PC-9 (cell line): ENCODE results near the gene ADAMTSL1. TPM values are rescaled to one million over a fixed set of nuclear protein-coding genes. Genes with fewer than 3 reads are reported as not detected.

Experiments used
- BruUV-seq: library from RNA; stranded (reverse); fragments of 400-500 nt; replicated peaks from 2 replicates; lab custom pipeline; 2021; lab: Mats Ljungman, UMichigan
- CTCF ChIA-PET: fragments of 300-600 bp; sonication (Branson Sonifier 250); formaldehyde crosslinking; loops from one replicate; lab custom pipeline; 2022; ENCODE audit warnings: antibody characterized with exemption; lab: Charles Lee
- POLR2A ChIA-PET: fragments of 300-600 bp; sonication (Branson Sonifier 250); formaldehyde crosslinking; loops from one replicate; lab custom pipeline; 2022; ENCODE audit warnings: antibody characterized with exemption; ENCODE audit not compliant: unreplicated experiment; lab: Charles Lee
- DNase-seq, 2 experiments: peaks; one replicate each; pipeline versions ENCODE4 v3.0.0 to v3.0.0-alpha.2; 2015 to 2022; ENCODE audit warnings: mixed read lengths in 1 of 2
- H2AFZ ChIP-seq: fragments of 200-600 bp; sonication (generic); 2 replicates; pipeline ENCODE4 v1.8.1; 2017; ENCODE audit warnings: antibody characterized with exemption
- H3F3A ChIP-seq: fragments of 200-600 bp; sonication (generic); 2 replicates; pipeline ENCODE4 v1.8.1; 2017; ENCODE audit warnings: antibody characterized with exemption, mild to moderate bottlenecking, low read depth; ENCODE audit not compliant: insufficient read depth
- H3K27ac ChIP-seq: fragments of 200-600 bp; sonication (generic); 2 replicates; pipeline ENCODE4 v1.6.1; 2016; ENCODE audit warnings: mixed run types
- H3K27me3 ChIP-seq: fragments of 200-600 bp; sonication (generic); 2 replicates; pipeline ENCODE4 v1.6.1; 2016; ENCODE audit warnings: low read depth, mixed run types; ENCODE audit not compliant: insufficient read depth
- H3K36me3 ChIP-seq: fragments of 200-600 bp; sonication (generic); 2 replicates; pipeline ENCODE4 v1.6.1; 2016; ENCODE audit warnings: low read depth, mixed run types
- H3K4me1 ChIP-seq: fragments of 200-600 bp; sonication (generic); replicated peaks from 2 replicates; pipeline ENCODE4 v1.6.1; 2016; ENCODE audit warnings: mixed run types; ENCODE audit not compliant: insufficient read depth
- H3K4me2 ChIP-seq: fragments of 200-600 bp; sonication (generic); 2 replicates; pipeline ENCODE4 v1.6.1; 2017; ENCODE audit warnings: mixed run types
- H3K4me3 ChIP-seq: fragments of 200-600 bp; sonication (generic); 2 replicates; pipeline ENCODE4 v1.6.1; 2016; ENCODE audit warnings: mixed run types
- H3K79me2 ChIP-seq: fragments of 200-600 bp; sonication (generic); 2 replicates; pipeline ENCODE4 v1.6.1; 2017; ENCODE audit warnings: low read depth, mixed run types
- H3K9me2 ChIP-seq: fragments of 200-600 bp; sonication (generic); 2 replicates; pipeline ENCODE4 v1.8.1; 2017; ENCODE audit warnings: mild to moderate bottlenecking; ENCODE audit not compliant: insufficient read depth
- H3K9me3 ChIP-seq: fragments of 200-600 bp; sonication (generic); 2 replicates; pipeline ENCODE4 v1.8.1; 2016; ENCODE audit warnings: low read depth; ENCODE audit not compliant: insufficient read depth
- H4K20me1 ChIP-seq: fragments of 200-600 bp; sonication (generic); 2 replicates; pipeline ENCODE4 v1.8.1; 2017; ENCODE audit not compliant: insufficient read depth
- CTCF ChIP-seq: fragments of 200-600 bp; sonication (generic); conservative IDR thresholded peaks from 2 replicates; pipeline ENCODE4 v1.6.1; 2017; ENCODE audit warnings: mixed run types, antibody characterized with exemption, mild to moderate bottlenecking, moderate library complexity
- EZH2 ChIP-seq: fragments of 200-600 bp; sonication (generic); IDR thresholded peaks from 2 replicates; pipeline ENCODE4 v1.8.0; 2017; ENCODE audit warnings: antibody characterized with exemption, low read depth
- intact Hi-C: fragments of 100-400 bp; cut with micrococcal nuclease; formaldehyde crosslinking; loops from one replicate; pipeline ENCODE4 v1.10.0; 2022; ENCODE audit not compliant: unreplicated experiment
- total RNA-seq: library from RNA; stranded (reverse); gene quantifications from 2 replicates; pipeline ENCODE4 v1.2.3, GENCODE V29; 2021

ADAMTSL1 gene
- total RNA-seq, 1 experiment from 2014 or later, result not detected

- no peaks in the 10 kb centered on the region for H3K79me2 ChIP-seq
- no peak overlapping the region for H3K4me2 ChIP-seq
- H4K20me1 ChIP-seq, result no peaks in the 10 kb centered on the region
- H3K27me3 ChIP-seq, result no peaks in the 10 kb centered on the region
- intact Hi-C loops, result no loop called here
- DNase-seq, result no peak
- TF ChIP-seq CTCF (no peak), EZH2 (no peak)
- H3K4me1 ChIP-seq, result no peaks in the 10 kb centered on the region
- no peak overlapping the region for H3K4me3 ChIP-seq
- no TSS peak for BruUV-seq
- no peaks in the 10 kb centered on the region for H3K36me3 ChIP-seq
- CTCF ChIA-PET, result no interaction called here
- POLR2A ChIA-PET, result no interaction called here
- H3K9me3 ChIP-seq, result no peaks in the 10 kb centered on the region
- no peaks in the 10 kb centered on the region for H3F3A ChIP-seq
- no peak overlapping the region for H3K27ac ChIP-seq
- no peaks in the 10 kb centered on the region for H3K9me2 ChIP-seq
- H2AFZ ChIP-seq, result no peak overlapping the region
These were observed 26.0 kb downstream of the ADAMTSL1 start for GRCh38 chr9:18499980-18500379.

GRCh38 chr9:18500451-18500850 is 26.5 kb downstream of the ADAMTSL1 start:
- H3K27me3 ChIP-seq, result no peaks in the 10 kb centered on the region
- H4K20me1 ChIP-seq, result no peaks in the 10 kb centered on the region
- H3K4me2 ChIP-seq, result no peak overlapping the region
- no peaks in the 10 kb centered on the region for H3F3A ChIP-seq
- TF ChIP-seq CTCF (no peak), EZH2 (no peak)
- no TSS peak for BruUV-seq
- DNase-seq, result no peak
- POLR2A ChIA-PET, result no interaction called here
- H3K27ac ChIP-seq, result no peak overlapping the region
- H3K9me3 ChIP-seq, result no peaks in the 10 kb centered on the region
- H3K79me2 ChIP-seq, result no peaks in the 10 kb centered on the region
- CTCF ChIA-PET, result no interaction called here
- H3K9me2 ChIP-seq, result no peaks in the 10 kb centered on the region
- H3K36me3 ChIP-seq, result no peaks in the 10 kb centered on the region
- intact Hi-C loops, result no loop called here
- no peaks in the 10 kb centered on the region for H3K4me1 ChIP-seq
- H2AFZ ChIP-seq, result no peak overlapping the region
- no peak overlapping the region for H3K4me3 ChIP-seq

- Histone ChIP-seq H2AFZ (no peak overlapping the region), H4K20me1 (no peaks in the 10 kb centered on the region), H3K9me3 (no peaks in the 10 kb centered on the region), H3K9me2 (no peaks in the 10 kb centered on the region), H3K79me2 (no peaks in the 10 kb centered on the region), H3K36me3 (no peaks in the 10 kb centered on the region), H3K4me3 (no peak overlapping the region), H3K27me3 (no peaks in the 10 kb centered on the region), H3K4me1 (no peaks in the 10 kb centered on the region), H3F3A (no peaks in the 10 kb centered on the region), H3K4me2 (no peak overlapping the region), H3K27ac (no peak overlapping the region)
- no peak for DNase-seq
- ChIA-PET CTCF (no interaction called here), POLR2A (no interaction called here)
- BruUV-seq, result no TSS peak
- intact Hi-C loops, result no loop called here
- TF ChIP-seq CTCF, result no peak
- no peak for TF ChIP-seq EZH2
These were observed 28.0 kb downstream of the ADAMTSL1 start for GRCh38 chr9:18501949-18502348.
